HG03064 (cell line): ENCODE data around the gene DLGAP4.

Experiments
- ATAC-seq: cut with Tn5 transposase; IDR thresholded peaks from one replicate; pipeline ENCODE4 v1.9.1; 2021; ENCODE audit warnings: low read depth; ENCODE audit not compliant: unreplicated experiment

The DLGAP4 gene

GRCh38 chr20:36440370-36441026 lies 134.4 kb downstream of the DLGAP4 start:
- no peak for ATAC-seq

- no peak for ATAC-seq
Observed at GRCh38 chr20:36441027-36441414, 134.9 kb downstream of the DLGAP4 start.

- no peak for ATAC-seq
Observed at GRCh38 chr20:36441416-36441815, 135.3 kb downstream of the DLGAP4 start.

GRCh38 chr20:36445847-36446246 lies 139.7 kb downstream of the DLGAP4 start:
- ATAC-seq: no peak

GRCh38 chr20:36446557-36446956 lies 140.4 kb downstream of the DLGAP4 start:
- no peak for ATAC-seq

GRCh38 chr20:36447101-36447500 lies 141.0 kb downstream of the DLGAP4 start:
- ATAC-seq: no peak

- ATAC-seq: no peak
Observed at GRCh38 chr20:36449663-36450062, 143.5 kb downstream of the DLGAP4 start.

- no peak for ATAC-seq
Observed at GRCh38 chr20:36454332-36454697, 148.2 kb downstream of the DLGAP4 start.

GRCh38 chr20:36454698-36455427 lies 148.7 kb downstream of the DLGAP4 start:
- no peak for ATAC-seq

GRCh38 chr20:36455972-36456625 lies 150.0 kb downstream of the DLGAP4 start:
- no peak for ATAC-seq

- ATAC-seq: no peak
Observed at GRCh38 chr20:36460648-36461599, 154.8 kb downstream of the DLGAP4 start.

GRCh38 chr20:36461600-36462439 lies 155.7 kb downstream of the DLGAP4 start:
- no peak for ATAC-seq

- ATAC-seq: no peak
Observed at GRCh38 chr20:36462440-36463211, 156.5 kb downstream of the DLGAP4 start.

- no peak for ATAC-seq
Observed at GRCh38 chr20:36463212-36464061, 157.3 kb downstream of the DLGAP4 start.

GRCh38 chr20:36465109-36466080 lies 159.3 kb downstream of the DLGAP4 start:
- no peak for ATAC-seq

- ATAC-seq: no peak
Observed at GRCh38 chr20:36466089-36466488, 159.9 kb downstream of the DLGAP4 start.
